Transverse colon (tissue), 4 donors: ENCODE results near the gene ETV6. TPM values are rescaled to one million over a fixed set of nuclear protein-coding genes. Genes with fewer than 3 reads are reported as not detected.

ENCODE experiments used
- DNase-seq: peaks from one replicate; pipeline ENCODE4 v3.0.0-alpha.2; 2019
- H3K27ac ChIP-seq, 4 donors: fragments of 200-600 bp; sonication (generic); 2 replicates each; pipeline ENCODE4 v1.5.1; 2016 to 2018; ENCODE audit warnings: inconsistent platforms in 4 of 4
- H3K27me3 ChIP-seq: fragments of 200-600 bp; sonication (generic); 2 replicates; pipeline ENCODE4 v1.5.1; 2017; ENCODE audit warnings: inconsistent platforms
- H3K36me3 ChIP-seq, 4 donors: fragments of 200-600 bp; sonication (generic); 2 replicates each; pipeline ENCODE4 v1.5.1; 2017 to 2019; ENCODE audit warnings: inconsistent platforms in 4 of 4
- H3K4me1 ChIP-seq, 4 donors: fragments of 200-600 bp; sonication (generic); 2 replicates each; pipeline ENCODE4 v1.5.1; 2017 to 2020; ENCODE audit warnings: inconsistent platforms in 4 of 4
- H3K4me3 ChIP-seq, 4 donors: fragments of 200-600 bp; sonication (generic); 1 replicate in 1 of 4; 2 replicates in 3 of 4; pipeline versions ENCODE4 v1.5.1 to v1.6.1; 2017 to 2019; ENCODE audit warnings: inconsistent platforms in 4 of 4
- H3K9me3 ChIP-seq, 2 donors: fragments of 200-600 bp; sonication (generic); 2 replicates each; pipeline ENCODE4 v1.5.1; 2017 to 2019; ENCODE audit warnings: inconsistent platforms in 2 of 2
- EP300 ChIP-seq: sonication (generic); formaldehyde crosslinking; IDR thresholded peaks from one replicate; pipeline ENCODE4 v1.6.1; 2017; ENCODE audit warnings: antibody characterized with exemption, low read depth
- POLR2A ChIP-seq: fragments of 450-650 bp; IDR thresholded peaks from one replicate; pipeline ENCODE4 v1.6.1; 2016; ENCODE audit warnings: antibody characterized with exemption, mild to moderate bottlenecking, moderate library complexity
- POLR2AphosphoS5 ChIP-seq, 3 donors: sonication (generic); formaldehyde crosslinking; IDR thresholded peaks; one replicate each; pipeline ENCODE4 v1.6.1; 2016; ENCODE audit warnings: antibody characterized with exemption in 3 of 3
- WGBS, 2 donors: methylation state at CpG; one replicate each; pipeline ENCODE4 v1.1.5; 2018; ENCODE audit warnings: low coverage in 1 of 2; 5-methylcytosine and 5-hydroxymethylcytosine counted together
- in situ Hi-C, 4 donors: fragments of 200-750 bp; cut with MboI; loops; one replicate each; pipeline versions ENCODE4 v1.15.0 to v1.15.1; 2017; ENCODE audit warnings: low sequenced_read_pairs in 3 of 4, low pct_ligation_motif_present in 1 of 4, low pct_unique_long_range_greater_than_20kb in 1 of 4
- intact Hi-C: fragments of 100-400 bp; cut with DNase I; formaldehyde crosslinking; loops from one replicate; pipeline ENCODE4 v1.15.1; 2023; ENCODE audit warnings: low total_unique reads
- total RNA-seq, 4 donors: library from RNA; depleted of rRNA; stranded (reverse); fragments of >200 nt; gene quantifications; one replicate each; pipeline ENCODE4 v1.1.0, GENCODE V29; 2016
- TF ChIP-seq, protein P1 (sequence below), 5 experiments: fragments of 200-600 bp in 3 of 5; fragments of 450-650 bp in 2 of 5; sonication (generic) in 3 of 5; IDR thresholded peaks; 1 replicate in 2 of 5; 2 replicates in 3 of 5; pipeline ENCODE4 v1.5.1; 2016 to 2017; ENCODE audit warnings: antibody characterized with exemption in 5 of 5, inconsistent platforms in 3 of 5, mild to moderate bottlenecking in 2 of 5, moderate library complexity in 1 of 5

Gene ETV6
- total RNA-seq, 4 donors from 2014 or later = 19.9 to 47.9 (median 41.0) TPM

DNA sequence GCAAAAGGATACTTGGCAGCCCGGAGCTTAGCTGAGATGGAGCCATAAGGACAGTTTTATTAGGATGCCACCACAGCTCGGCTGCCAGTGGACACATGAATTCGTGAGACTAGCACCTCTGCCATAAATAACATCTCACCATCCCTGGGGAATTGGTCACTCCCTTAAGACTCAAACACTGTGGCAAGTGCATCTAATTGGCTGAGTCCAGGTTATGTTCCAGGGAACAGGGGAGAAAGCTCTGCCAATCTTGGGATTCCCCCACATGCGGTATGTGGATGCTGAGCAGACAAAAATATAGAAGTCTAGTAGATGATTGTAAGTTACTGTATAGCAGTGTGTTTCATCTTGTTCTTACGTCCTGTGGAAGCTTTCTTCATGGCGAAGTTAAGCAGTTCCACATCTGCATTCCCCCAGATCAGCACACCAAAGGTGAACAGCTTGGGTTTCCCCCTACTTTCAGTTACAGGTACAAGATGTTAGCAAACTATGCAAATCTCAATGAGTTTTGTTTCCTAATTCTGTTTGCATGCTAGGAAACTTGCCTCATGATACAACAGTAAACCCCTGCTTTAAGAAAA is 131.1 kb downstream of the ETV6 start:
- in situ Hi-C loops = no loop called here
- no peaks in the 10 kb centered on the region for H3K36me3 ChIP-seq
- H3K27ac ChIP-seq = peak overlapping the region; percentile 47 to 70 (median 64)
- intact Hi-C loops = no loop called here
- WGBS, 2 donors = 68 to 83% methylated on average over 1 to 6 of the region's 6 CpGs
- H3K4me1 ChIP-seq = peaks cover 0 to 29% (median 17%) of the 10 kb centered on the region in 4 donors
- H3K27me3 ChIP-seq = no peaks in the 10 kb centered on the region
- no peak for TF ChIP-seq POLR2A
- TF ChIP-seq EP300 = no peak
- no peak for TF ChIP-seq POLR2AphosphoS5 (IDR thresholded peaks at IDR 0.05)
- TF ChIP-seq, protein P1, sequence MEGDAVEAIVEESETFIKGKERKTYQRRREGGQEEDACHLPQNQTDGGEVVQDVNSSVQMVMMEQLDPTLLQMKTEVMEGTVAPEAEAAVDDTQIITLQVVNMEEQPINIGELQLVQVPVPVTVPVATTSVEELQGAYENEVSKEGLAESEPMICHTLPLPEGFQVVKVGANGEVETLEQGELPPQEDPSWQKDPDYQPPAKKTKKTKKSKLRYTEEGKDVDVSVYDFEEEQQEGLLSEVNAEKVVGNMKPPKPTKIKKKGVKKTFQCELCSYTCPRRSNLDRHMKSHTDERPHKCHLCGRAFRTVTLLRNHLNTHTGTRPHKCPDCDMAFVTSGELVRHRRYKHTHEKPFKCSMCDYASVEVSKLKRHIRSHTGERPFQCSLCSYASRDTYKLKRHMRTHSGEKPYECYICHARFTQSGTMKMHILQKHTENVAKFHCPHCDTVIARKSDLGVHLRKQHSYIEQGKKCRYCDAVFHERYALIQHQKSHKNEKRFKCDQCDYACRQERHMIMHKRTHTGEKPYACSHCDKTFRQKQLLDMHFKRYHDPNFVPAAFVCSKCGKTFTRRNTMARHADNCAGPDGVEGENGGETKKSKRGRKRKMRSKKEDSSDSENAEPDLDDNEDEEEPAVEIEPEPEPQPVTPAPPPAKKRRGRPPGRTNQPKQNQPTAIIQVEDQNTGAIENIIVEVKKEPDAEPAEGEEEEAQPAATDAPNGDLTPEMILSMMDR (IDR thresholded peaks at IDR 0.05) = no peak
- no peak overlapping the region for H3K4me3 ChIP-seq
- H3K9me3 ChIP-seq = no peaks in the 10 kb centered on the region
- DNase-seq = no peak

DNA sequence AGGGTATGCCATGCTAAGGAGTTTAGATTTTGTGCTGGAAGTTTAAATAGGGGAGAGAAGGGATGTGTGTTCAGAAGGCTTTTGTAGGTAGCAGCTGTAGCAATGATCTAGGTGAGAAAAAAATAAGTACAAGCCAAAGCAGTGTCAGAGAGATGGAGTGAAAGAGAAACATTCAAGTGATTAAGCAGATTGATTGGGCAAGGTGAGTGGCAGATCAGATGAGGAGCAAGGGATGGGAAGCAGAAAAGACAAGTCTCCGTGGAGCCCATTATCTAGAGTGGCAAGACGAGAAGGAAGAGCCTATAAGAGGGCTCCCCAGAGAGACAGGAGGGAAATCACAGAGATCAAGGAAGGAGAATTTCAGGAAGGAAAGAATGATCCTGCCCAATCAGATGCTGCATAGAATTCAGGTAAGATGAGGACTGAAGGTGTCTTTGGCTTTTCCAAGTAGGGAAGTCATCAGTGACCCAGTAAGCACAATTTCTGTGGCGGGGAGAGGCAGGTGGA is 133.5 kb downstream of the ETV6 start:
- no peaks in the 10 kb centered on the region for H3K9me3 ChIP-seq
- no peaks in the 10 kb centered on the region for H3K36me3 ChIP-seq
- no peak for TF ChIP-seq EP300
- no peak for TF ChIP-seq POLR2AphosphoS5 (IDR thresholded peaks at IDR 0.05)
- TF ChIP-seq POLR2A = no peak
- TF ChIP-seq, protein P1 (IDR thresholded peaks at IDR 0.05) = no peak
- DNase-seq = no peak
- intact Hi-C loops (no loop called here), in situ Hi-C loops (no loop called here)
- H3K27me3 ChIP-seq = no peaks in the 10 kb centered on the region
- H3K4me1 ChIP-seq = peaks cover 0 to 40% (median 14%) of the 10 kb centered on the region in 4 donors
- H3K4me3 ChIP-seq = no peak overlapping the region
- no peak overlapping the region for H3K27ac ChIP-seq
- WGBS, 2 donors = 94 to 96% methylated on average over 3 of the region's 3 CpGs

DNA sequence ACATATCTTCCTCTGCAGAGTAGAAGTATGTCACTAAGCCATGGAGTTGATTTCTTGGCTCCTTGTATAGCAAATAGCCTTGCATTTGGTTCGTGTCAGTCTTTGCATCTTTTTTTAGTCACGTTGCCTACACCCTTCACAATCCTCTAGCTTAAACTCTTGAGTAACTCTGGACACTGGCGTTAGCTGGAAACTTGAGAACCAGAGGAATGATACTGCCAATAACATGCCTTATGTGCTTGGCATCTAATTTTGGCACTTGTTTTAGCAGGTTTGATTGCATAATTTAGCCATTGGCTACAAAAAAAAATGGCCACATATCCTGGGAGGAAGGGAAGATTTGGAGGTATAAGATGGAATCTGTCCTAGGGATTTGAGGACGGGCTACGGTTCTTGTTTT is 136.2 kb downstream of the ETV6 start:
- H3K27me3 ChIP-seq = no peaks in the 10 kb centered on the region
- no peak overlapping the region for H3K4me3 ChIP-seq
- WGBS, 2 donors = 74 to 80% methylated on average over 5 of the region's 5 CpGs
- in situ Hi-C loops = no loop called here
- H3K4me1 ChIP-seq = peaks cover 0 to 32% (median 4%) of the 10 kb centered on the region in 4 donors
- no peaks in the 10 kb centered on the region for H3K9me3 ChIP-seq
- intact Hi-C loops = no loop called here
- H3K27ac ChIP-seq = peak overlapping the region in 2 of 4 donors; percentile 18 to 27
- no peaks in the 10 kb centered on the region for H3K36me3 ChIP-seq
- no peak for DNase-seq
- TF ChIP-seq POLR2A (no peak), POLR2AphosphoS5 (IDR thresholded peaks at IDR 0.05) (no peak), EP300 (no peak)
- TF ChIP-seq, protein P1 (IDR thresholded peaks at IDR 0.05) = no peak

DNA sequence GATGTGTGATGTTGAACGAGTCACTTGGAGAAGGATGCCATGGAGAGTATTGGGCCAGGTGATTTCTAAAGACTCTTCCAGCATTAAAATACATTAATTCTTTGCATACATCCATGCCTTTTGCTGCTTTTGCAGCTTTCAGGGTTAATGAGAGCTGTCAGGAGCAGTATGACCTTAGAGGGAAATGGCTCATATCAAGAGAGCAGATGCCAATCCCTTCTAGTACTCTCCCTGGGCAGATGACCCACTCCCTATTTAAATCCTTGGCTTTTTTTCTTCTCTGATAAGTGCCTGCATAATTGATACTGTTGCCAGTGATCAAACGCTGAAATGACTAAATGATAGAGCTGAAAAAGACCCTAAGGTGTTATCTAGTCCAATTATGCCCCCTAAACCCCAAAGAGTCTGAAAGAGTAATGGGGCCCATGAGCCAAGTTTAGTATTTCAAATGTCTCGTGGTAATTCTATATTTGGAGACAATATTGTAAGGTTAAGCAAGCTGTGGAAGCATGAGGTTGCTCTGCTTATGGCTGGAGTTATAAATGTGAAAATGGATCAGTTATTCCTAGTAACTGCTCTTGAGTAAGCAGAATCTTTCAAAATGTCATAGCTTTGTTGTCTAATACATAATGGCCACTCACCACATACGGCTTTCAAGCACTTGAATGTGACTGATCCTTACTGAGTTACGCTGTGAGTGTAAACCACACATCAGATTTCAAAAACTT is 137.3 kb downstream of the ETV6 start:
- Histone ChIP-seq H3K36me3 (no peaks in the 10 kb centered on the region), H3K27ac (peak overlapping the region in 1 of 4 donors; percentile 7), H3K27me3 (no peaks in the 10 kb centered on the region), H3K4me3 (no peak overlapping the region), H3K4me1 (peaks cover 0 to 39% (median 7%) of the 10 kb centered on the region in 4 donors), H3K9me3 (no peaks in the 10 kb centered on the region)
- intact Hi-C loops = no loop called here
- in situ Hi-C loops = no loop called here
- TF ChIP-seq EP300 (no peak), POLR2A (no peak), POLR2AphosphoS5 (IDR thresholded peaks at IDR 0.05) (no peak)
- TF ChIP-seq, protein P1 (IDR thresholded peaks at IDR 0.05) = no peak
- WGBS, 2 donors = 85 to 89% methylated on average over 4 to 5 of the region's 5 CpGs
- DNase-seq = no peak
